Measurements from ENCODE around the gene TMC6.

TMC6 gene

DNA sequence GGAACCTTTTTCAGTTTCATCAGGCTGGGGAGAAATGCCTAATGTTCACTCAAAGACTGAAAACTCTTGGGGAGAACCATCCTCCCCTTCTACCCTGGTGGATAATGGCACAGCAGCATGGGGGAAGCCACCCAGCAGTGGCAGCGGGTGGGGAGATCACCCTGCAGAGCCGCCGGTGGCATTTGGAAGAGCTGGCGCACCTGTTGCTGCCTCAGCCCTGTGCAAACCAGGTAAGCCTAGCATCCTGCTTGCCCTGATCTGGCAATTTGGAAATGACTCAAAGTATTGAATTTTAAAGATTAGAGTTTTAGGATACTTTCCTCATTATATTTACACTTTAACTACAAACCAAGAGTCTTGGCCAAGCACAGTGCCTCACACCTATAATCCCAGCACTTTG is 63.8 kb downstream of the TMC6 start:
- no peak for DNase-seq

DNA sequence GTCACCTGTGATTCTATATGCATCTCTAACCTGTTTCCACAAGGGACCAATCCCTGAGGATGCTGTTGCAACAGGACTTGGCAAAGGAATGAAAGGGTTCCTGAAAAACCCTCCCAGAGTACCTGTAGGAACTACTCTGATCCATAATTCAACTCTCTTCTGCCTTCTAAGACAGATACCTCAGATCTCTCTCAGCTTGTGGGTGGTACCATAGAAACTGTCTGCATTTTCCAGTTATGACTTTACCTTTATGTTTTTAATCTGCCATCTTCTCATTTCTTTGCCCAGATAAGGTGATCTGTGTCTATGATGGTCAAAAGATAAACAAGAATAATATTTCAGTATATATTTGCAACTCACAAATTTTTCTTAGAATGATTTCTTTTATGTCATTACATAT is 65.1 kb downstream of the TMC6 start:
- DNase-seq: no peak

DNA sequence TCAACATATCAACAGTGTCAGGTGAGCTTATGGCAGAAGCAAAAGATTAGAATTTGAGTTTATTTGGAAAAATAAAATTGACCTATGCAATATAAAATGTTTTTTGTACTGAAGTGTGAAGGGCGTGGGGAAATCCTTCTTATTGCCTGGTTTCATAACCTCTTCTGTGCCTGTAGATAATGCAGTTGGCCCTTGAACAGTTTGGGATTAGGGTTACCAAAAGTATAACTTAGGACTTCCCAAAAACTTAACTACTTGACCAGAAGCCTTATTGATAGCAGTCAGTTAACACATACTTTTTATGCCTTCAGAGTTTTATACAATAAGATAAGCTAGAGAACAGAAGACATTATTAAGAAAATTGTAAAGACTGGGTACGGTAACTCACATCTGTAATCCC is 66.0 kb downstream of the TMC6 start:
- no peak for DNase-seq
